ENCODE results near the gene DHCR24.

DNA sequence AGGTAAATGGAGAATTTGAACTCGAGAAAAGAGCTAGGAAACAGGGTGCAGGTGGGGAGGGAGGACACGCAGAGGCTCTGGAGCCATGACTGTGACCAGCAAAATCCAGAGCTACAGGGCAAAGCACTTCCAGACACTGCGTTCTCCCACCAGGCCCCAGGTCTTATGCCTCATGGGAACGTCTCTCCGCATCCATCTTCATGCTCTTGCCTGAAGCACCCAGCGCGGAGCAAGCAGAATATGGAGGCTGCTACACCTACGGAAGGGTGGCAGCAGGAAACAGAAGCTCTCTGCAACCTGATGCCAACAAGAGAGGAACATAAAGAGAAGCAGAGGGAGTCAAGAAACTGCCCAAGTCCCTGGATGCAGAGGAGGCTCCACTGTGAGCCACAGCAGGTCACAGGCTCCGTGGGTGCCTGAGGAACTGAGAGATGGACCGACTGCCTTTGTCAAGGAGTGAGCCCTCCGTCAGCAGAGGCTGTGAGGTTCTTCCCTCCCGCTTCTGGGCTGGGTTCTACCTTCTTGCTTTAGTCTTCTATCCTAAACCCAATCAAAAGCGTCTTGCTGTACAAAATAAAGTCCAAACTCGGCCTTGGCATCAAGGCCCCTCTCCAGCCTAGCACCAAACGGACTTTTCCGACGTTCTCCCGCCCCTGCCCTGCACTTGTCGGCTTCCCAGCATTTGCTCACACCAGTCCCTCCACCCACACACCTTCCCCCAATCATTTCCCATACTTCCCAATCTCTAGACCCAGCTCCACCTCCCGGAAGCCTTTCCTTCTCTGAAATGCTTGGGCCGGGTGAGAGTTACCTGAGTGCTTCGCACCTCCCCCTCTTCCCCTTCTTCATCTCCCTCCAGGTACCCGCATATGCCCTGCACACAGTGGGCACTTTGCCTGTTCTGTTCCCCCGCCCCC, 930 bp downstream of the DHCR24 start:
- TF ChIP-seq POLR2A (IDR thresholded peaks at IDR 0.05; ENCODE audit: low read length): no peak
- TF ChIP-seq GATA1 (IDR thresholded peaks at IDR 0.05; ENCODE audit: low read depth, low read length): no peak

All from erythroblast (primary cell).